ENCODE results near the gene TMEM121B. TPM values are rescaled to one million over a fixed set of nuclear protein-coding genes. Genes with fewer than 3 reads are reported as not detected.
"Not testable (repeated sequence)": the region's sequence is repeated elsewhere in the genome, so short reads cannot be mapped to it uniquely, and the experiment has no call there.

TMEM121B gene
- total RNA-seq, 4 donors from 2014 or later: 0.17 to 0.29 (median 0.24) TPM

- Histone ChIP-seq H3K36me3 (peaks cover 0 to 28% of the 10 kb centered on the region in 2 donors), H3K27ac (no peak overlapping the region), H3K27me3 (no peaks in the 10 kb centered on the region), H3K9me3 (no peaks in the 10 kb centered on the region), H3K4me1 (peaks cover 11 to 17% of the 10 kb centered on the region in 2 donors), H3K4me3 (no peak overlapping the region)
- no peak for ATAC-seq
- intact Hi-C loops (cut with DNase I; ENCODE audit: low total_unique reads) (no loop called here), in situ Hi-C loops (cut with MboI; ENCODE audit: low sequenced_read_pairs in 4 of 4) (no loop called here)
- TF ChIP-seq POLR2A (IDR thresholded peaks at IDR 0.05): no peak
- TF ChIP-seq CTCF (IDR thresholded peaks at IDR 0.05 in 4 of 5, conservative IDR thresholded peaks at IDR 0.05 in 1 of 5): no peak
- DNase-seq: no peak
Measured at GRCh38 chr22:17149076-17149815, 28.1 kb upstream of the TMEM121B start.

GRCh38 chr22:17147458-17147857 lies 26.3 kb upstream of the TMEM121B start:
- intact Hi-C loops (cut with DNase I; ENCODE audit: low total_unique reads); H3K9me3 ChIP-seq; H3K4me3 ChIP-seq; H3K27ac ChIP-seq; H3K4me1 ChIP-seq; in situ Hi-C loops (cut with MboI; ENCODE audit: low sequenced_read_pairs in 4 of 4); ATAC-seq; DNase-seq; H3K27me3 ChIP-seq: not testable (repeated sequence)
- H3K36me3 ChIP-seq: peaks cover 0 to 44% of the 10 kb centered on the region in 2 donors

DNA sequence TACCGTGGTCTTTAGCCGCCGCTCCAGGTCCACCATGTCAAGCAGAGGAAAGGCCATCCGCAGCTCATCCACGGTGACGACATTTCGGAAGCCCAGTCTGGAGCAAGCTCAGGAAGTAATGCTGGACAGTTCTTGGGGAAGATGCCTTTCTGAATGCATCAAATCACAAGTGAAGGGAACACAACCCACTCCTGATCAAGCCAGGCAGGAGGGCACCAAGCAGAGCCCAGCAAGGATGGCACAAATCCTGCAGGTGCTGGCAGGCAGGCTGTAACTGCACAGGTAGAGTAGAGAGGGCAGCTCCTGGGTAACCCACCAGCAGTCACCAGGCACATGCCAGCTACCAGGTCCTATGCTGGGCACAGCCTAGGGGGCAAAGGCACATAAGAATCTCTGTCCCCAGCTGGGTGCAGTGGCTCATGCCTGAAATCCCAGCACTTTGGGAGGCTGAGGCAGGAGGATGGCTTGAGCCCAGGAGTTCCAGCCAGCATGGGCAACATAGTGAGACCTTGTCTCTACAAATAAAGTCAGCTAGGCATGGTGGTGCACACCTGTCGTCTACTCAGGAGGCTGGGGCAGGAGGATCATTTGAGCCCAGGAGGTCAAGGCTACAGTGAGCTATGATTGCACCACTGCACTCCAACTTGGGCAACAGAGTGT lies 24.0 kb upstream of the TMEM121B start:
- in situ Hi-C loops (cut with MboI; ENCODE audit: low sequenced_read_pairs in 4 of 4) (no loop called here), intact Hi-C loops (cut with DNase I; ENCODE audit: low total_unique reads) (no loop called here)
- H3K4me3 ChIP-seq: no peak overlapping the region
- DNase-seq (no peak), ATAC-seq (no peak)
- no peaks in the 10 kb centered on the region for H3K9me3 ChIP-seq
- no peak for TF ChIP-seq POLR2A (IDR thresholded peaks at IDR 0.05)
- no peak for TF ChIP-seq CTCF (IDR thresholded peaks at IDR 0.05 in 4 of 5, conservative IDR thresholded peaks at IDR 0.05 in 1 of 5)
- no peaks in the 10 kb centered on the region for H3K27me3 ChIP-seq
- peaks cover 16 to 19% of the 10 kb centered on the region in 2 donors for H3K4me1 ChIP-seq
- H3K36me3 ChIP-seq: peaks cover 0 to 56% of the 10 kb centered on the region in 2 donors
- no peak overlapping the region for H3K27ac ChIP-seq

GRCh38 chr22:17143826-17144225 lies 22.7 kb upstream of the TMEM121B start:
- peaks cover 0 to 56% of the 10 kb centered on the region in 2 donors for H3K36me3 ChIP-seq

More at GRCh38 chr22:17143826-17144225, 22.7 kb upstream of the TMEM121B start:
- Histone ChIP-seq H3K27ac (no peak overlapping the region), H3K9me3 (no peaks in the 10 kb centered on the region), H3K27me3 (no peaks in the 10 kb centered on the region), H3K4me1 (peaks cover 26 to 32% of the 10 kb centered on the region in 2 donors), H3K4me3 (no peak overlapping the region)
- DNase-seq (no peak), ATAC-seq (no peak)
- TF ChIP-seq POLR2A (IDR thresholded peaks at IDR 0.05) (no peak), CTCF (IDR thresholded peaks at IDR 0.05 in 4 of 5, conservative IDR thresholded peaks at IDR 0.05 in 1 of 5) (no peak)
- intact Hi-C loops (cut with DNase I; ENCODE audit: low total_unique reads) (no loop called here), in situ Hi-C loops (cut with MboI; ENCODE audit: low sequenced_read_pairs in 4 of 4) (no loop called here)
